AG10803 (cell line): ENCODE data around the gene CBL.
"Not testable (repeated sequence)": the region's sequence is repeated elsewhere in the genome, so short reads cannot be mapped to it uniquely, and the experiment has no call there.

Source experiments
- DNase-seq: peaks from one replicate; pipeline ENCODE4 v3.0.0; 2010; ENCODE audit warnings: low read depth
- H3K4me3 ChIP-seq: 2 replicates; pipeline ENCODE4 v1.5.1; 2011; ENCODE audit warnings: mild to moderate bottlenecking, low read length, control low read depth
- TF ChIP-seq, protein P1 (sequence below): conservative IDR thresholded peaks from 2 replicates; pipeline ENCODE4 v1.5.1; 2011; ENCODE audit warnings: mild to moderate bottlenecking, low read length, control low read depth, inconsistent platforms

The CBL gene

GRCh38 chr11:119175493-119176077 lies 30.6 kb upstream of the CBL start:
- H3K4me3 ChIP-seq, result no peak overlapping the region
- no peak for DNase-seq
- TF ChIP-seq, protein P1, sequence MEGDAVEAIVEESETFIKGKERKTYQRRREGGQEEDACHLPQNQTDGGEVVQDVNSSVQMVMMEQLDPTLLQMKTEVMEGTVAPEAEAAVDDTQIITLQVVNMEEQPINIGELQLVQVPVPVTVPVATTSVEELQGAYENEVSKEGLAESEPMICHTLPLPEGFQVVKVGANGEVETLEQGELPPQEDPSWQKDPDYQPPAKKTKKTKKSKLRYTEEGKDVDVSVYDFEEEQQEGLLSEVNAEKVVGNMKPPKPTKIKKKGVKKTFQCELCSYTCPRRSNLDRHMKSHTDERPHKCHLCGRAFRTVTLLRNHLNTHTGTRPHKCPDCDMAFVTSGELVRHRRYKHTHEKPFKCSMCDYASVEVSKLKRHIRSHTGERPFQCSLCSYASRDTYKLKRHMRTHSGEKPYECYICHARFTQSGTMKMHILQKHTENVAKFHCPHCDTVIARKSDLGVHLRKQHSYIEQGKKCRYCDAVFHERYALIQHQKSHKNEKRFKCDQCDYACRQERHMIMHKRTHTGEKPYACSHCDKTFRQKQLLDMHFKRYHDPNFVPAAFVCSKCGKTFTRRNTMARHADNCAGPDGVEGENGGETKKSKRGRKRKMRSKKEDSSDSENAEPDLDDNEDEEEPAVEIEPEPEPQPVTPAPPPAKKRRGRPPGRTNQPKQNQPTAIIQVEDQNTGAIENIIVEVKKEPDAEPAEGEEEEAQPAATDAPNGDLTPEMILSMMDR, result no peak

- no peak overlapping the region for H3K4me3 ChIP-seq
- DNase-seq, result no peak
- TF ChIP-seq, protein P1, result no peak
Observed at GRCh38 chr11:119178166-119178680, 27.9 kb upstream of the CBL start.

DNA sequence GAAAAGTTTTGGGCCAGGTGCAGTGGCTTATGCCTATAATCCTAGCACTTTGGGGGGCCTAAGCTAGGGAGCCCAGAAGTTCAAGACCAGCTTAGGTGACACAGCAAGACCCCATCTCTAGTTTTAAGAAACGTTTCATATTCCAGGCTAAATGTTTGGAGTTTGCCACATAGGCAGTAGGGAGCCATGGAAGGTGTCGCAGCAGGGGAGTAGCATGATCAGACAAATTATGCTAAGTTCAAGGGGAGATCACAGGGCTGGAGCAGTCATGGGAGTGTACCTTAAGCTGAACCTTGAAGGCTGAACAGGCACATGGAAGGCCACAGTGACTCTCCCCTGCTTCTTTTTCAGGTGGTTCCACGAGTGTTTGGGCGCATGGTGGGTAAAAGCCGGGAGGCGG lies 26.8 kb upstream of the CBL start:
- TF ChIP-seq, protein P1, result no peak
- no peak for DNase-seq

GRCh38 chr11:119179983-119180382 lies 26.2 kb upstream of the CBL start:
- no peak for DNase-seq
- no peak overlapping the region for H3K4me3 ChIP-seq
- TF ChIP-seq, protein P1, result no peak

More for the DNA sequence above, 26.8 kb upstream of the CBL start:
- H3K4me3 ChIP-seq, result no peak overlapping the region

- H3K4me3 ChIP-seq, result no peak overlapping the region
Observed at GRCh38 chr11:119180729-119181676, 25.1 kb upstream of the CBL start.

GRCh38 chr11:119181677-119182412 lies 24.3 kb upstream of the CBL start:
- DNase-seq, result no peak
- TF ChIP-seq, protein P1, result no peak

More at GRCh38 chr11:119180729-119181676, 25.1 kb upstream of the CBL start:
- TF ChIP-seq, protein P1, result no peak
- DNase-seq, result no peak

GRCh38 chr11:119184399-119184798 lies 21.7 kb upstream of the CBL start:
- DNase-seq, H3K4me3 ChIP-seq: not testable (repeated sequence)

More at GRCh38 chr11:119181677-119182412, 24.3 kb upstream of the CBL start:
- no peak overlapping the region for H3K4me3 ChIP-seq
